HFF-Myc (cell line): ENCODE data around the gene ZXDC.

Experiments
- DNase-seq: peaks from one replicate; pipeline ENCODE4 v3.0.0-alpha.2; 2011; ENCODE audit warnings: low read depth; ENCODE audit errors: extremely low read depth
- H3K4me3 ChIP-seq: replicated peaks from 2 replicates; pipeline ENCODE4 v1.5.1; 2011; ENCODE audit warnings: low read depth, mild to moderate bottlenecking, control low read depth, low read length
- CTCF ChIP-seq: IDR thresholded peaks from 2 replicates; pipeline ENCODE4 v1.5.1; 2012; ENCODE audit warnings: mild to moderate bottlenecking, low read depth, low read length, control low read depth; ENCODE audit errors: missing control alignments

ZXDC gene

GRCh38 chr3:126398423-126399350 lies 77.0 kb downstream of the ZXDC start:
- DNase-seq = no peak
- no peak overlapping the region for H3K4me3 ChIP-seq
- no peak for TF ChIP-seq CTCF

- no peak for DNase-seq
- H3K4me3 ChIP-seq = no peak overlapping the region
- no peak for TF ChIP-seq CTCF
These were observed 77.9 kb downstream of the ZXDC start for GRCh38 chr3:126397610-126398422.

GRCh38 chr3:126396536-126396935 lies 79.2 kb downstream of the ZXDC start:
- no peak overlapping the region for H3K4me3 ChIP-seq
- TF ChIP-seq CTCF = no peak
- DNase-seq = no peak

GRCh38 chr3:126395846-126396513 lies 79.7 kb downstream of the ZXDC start:
- TF ChIP-seq CTCF = no peak
- no peak overlapping the region for H3K4me3 ChIP-seq
- DNase-seq = no peak

- no peak overlapping the region for H3K4me3 ChIP-seq
- no peak for TF ChIP-seq CTCF
- no peak for DNase-seq
These were observed 80.7 kb downstream of the ZXDC start for GRCh38 chr3:126394977-126395321.

GRCh38 chr3:126394179-126394976 lies 81.3 kb downstream of the ZXDC start, which contains the start of gene CFAP100:
CFAP100 (plus strand) TSS chr3:126394909; CDS start chr3:126396001, 1,092 bp downstream.
- no peak for TF ChIP-seq CTCF
- DNase-seq = no peak
- no peak within 1 kb of the TSS for H3K4me3 ChIP-seq
